GM19025 (cell line): ENCODE measurements around the gene ORC6.
"Not testable (repeated sequence)": the region's sequence is repeated elsewhere in the genome, so short reads cannot be mapped to it uniquely, and the experiment has no call there.

Experiments
- ATAC-seq: cut with Tn5 transposase; IDR thresholded peaks from one replicate; pipeline ENCODE4 v1.9.1; 2021; ENCODE audit warnings: mild to moderate bottlenecking, low read depth, moderate library complexity; ENCODE audit not compliant: unreplicated experiment

ORC6 gene, protein sequence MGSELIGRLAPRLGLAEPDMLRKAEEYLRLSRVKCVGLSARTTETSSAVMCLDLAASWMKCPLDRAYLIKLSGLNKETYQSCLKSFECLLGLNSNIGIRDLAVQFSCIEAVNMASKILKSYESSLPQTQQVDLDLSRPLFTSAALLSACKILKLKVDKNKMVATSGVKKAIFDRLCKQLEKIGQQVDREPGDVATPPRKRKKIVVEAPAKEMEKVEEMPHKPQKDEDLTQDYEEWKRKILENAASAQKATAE

DNA sequence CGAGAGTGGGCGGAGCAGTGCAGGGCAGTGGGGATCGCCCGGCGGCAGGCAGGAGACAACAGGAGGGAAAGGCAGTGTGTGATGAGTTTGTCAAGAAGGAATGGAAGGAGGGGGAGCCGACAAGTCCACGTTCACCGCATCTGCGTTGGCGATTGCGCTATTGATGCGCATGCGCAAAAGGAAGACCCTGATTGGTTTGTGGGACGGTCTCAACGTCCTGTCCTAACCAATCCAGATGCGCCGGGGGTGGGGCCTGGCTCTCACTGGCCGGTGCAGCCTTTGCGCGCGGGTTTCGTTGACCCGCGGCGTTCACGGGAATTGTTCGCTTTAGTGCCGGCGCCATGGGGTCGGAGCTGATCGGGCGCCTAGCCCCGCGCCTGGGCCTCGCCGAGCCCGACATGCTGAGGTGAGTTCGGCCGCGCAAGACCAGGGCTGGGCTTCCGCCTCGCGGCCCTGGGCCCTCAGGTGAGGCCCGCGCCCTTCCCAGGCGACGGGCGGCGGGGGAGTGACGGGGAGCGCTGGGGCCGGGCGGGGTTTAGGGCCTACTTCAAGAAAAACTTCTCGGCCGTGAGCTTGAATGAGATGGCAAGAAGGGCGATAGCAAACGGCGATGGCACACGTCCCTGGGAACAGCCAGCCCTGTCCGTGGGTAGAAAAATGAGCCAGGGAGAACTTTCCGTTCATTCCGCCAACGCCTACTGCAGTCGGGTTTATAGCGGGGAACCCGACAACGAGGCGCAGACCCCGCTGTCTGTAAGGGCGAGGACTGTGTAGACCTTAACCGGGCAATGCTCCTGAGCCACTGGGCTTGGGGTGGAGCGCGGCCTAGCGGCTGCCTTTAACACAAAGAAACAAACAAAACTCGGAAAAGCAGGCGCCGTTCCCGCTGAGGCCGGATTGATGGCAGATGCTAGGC lies at the start of gene ORC6:
ORC6 (plus strand) TSS at position 295 of the 916 bp plus-strand sequence; CDS start at position 342, 47 bp downstream.
- peak; percentile 74 for ATAC-seq

DNA sequence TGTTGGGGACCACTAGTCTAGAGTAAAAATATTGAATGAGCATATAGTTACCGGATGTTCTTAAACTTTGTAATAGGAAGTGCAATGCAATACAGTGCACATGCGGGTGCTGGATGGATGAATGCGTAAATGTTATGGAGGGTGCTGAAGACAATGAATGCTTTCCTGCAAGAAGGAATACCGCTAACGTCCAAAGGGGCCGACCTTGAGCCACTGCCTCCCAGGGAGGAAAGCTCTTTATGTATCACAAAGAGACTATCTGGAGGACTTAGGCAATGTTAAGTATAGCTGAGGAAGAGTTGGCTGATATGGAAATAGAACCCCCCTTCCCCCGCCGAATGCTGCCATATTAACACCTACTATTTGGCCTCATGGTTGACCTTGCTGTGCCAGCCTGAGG lies 40.8 kb upstream of the ORC6 start:
- no peak for ATAC-seq

DNA sequence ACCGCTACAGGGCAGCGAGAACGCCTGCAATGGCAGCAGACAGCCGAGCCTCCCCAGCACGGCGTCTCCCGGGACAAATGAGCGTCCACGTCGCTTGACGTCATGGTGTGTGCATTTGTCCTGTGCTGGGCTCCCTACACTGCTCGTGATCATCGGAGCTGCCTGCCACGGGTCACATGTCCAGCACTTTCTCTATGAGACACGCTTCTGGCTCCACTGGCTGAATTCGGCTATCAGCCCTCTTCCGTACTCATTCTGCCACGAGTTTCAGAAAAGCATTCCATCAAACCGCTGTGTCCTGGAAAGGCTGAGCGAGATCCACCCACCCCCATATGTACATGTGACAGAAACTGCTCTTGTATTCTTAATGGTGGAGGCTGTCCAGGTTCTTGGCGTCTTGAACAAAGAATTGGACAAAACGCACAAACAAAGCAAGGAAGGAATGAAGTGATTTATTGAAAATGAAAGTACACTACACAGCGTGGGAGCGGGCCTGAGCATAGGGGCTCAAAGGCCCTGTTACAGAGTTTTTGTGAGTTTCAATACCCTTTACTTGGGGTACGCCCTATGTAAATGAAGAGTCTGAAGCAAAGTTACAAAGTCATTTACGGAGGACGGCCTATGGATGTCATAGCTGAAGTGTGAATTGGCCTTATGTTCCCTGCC lies 39.7 kb upstream of the ORC6 start:
- no peak for ATAC-seq

DNA sequence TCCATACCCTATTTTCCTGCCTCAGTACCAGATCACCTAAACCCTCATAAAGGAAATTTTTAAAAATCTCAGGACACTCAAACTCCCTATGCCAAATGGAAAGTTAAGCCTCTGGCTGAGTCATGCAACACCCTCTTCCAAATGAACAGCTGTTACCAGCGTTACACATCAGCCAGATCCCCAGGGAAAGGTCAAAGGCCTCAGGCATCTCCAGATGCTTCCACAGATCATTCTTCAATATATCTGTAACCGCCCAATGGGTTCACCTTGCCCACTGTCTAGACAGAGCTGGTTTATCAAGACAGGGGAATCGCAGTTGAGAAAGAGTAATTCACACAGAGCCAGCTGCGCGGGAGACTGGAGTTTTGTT lies 39.2 kb upstream of the ORC6 start:
- no peak for ATAC-seq

DNA sequence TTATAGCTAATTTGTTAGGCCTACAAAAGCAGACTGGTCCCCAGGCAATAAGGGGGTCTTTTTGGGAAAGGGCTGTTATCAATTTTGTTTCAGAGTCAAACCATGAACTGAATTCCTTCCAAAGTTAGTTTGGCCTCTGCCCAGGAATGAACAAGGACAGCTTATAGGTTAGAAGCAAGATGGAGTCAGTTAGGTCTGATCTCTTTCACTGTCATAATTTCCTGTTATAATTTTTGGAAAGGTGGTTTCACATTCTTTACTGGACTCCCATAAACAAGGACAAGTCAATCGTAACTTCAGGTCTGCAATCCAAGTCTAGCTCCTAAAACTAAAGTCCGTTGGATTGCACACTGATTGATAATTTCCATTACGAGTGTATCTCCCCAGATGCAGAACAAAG lies 38.2 kb upstream of the ORC6 start:
- ATAC-seq, result no peak

DNA sequence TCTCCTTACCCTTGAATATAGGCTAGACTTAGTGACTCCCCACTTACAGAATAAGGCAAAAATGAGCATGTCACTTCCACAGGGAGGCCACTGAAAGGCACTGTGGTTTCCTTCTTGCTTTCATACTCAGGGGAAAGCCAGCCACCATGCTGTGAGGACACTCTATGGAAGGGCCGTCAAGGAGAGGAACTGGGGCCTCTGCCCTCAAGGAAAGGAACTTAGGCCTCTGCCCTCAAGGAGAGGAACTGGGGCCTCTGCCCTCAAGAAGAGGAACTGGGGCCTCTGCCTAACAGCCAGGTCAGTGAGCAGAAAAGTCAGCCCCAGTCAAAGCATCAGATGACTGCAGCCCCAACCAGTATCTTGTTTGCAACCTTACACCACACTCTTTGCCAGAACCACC lies 30.5 kb upstream of the ORC6 start:
- ATAC-seq, result peak; percentile 89

DNA sequence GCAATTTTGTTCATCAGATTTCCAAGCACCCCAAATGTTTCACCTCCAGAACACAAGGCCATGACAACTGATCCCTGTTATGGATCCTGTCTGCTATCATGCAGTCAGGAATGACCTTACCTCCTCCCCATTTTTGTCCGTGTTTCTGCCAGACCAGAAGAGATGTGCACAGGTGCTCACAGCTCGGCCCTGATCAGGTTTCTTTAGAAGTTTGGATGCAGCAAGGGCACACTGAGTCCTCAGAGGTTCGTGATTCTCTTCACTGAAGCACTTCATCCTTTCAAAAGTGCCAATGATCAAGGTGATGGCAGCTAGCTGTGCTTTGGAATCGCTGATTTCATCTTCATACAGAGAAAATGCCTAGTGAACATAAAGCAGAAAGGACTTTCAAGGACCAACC lies 27.3 kb upstream of the ORC6 start:
- no peak for ATAC-seq

DNA sequence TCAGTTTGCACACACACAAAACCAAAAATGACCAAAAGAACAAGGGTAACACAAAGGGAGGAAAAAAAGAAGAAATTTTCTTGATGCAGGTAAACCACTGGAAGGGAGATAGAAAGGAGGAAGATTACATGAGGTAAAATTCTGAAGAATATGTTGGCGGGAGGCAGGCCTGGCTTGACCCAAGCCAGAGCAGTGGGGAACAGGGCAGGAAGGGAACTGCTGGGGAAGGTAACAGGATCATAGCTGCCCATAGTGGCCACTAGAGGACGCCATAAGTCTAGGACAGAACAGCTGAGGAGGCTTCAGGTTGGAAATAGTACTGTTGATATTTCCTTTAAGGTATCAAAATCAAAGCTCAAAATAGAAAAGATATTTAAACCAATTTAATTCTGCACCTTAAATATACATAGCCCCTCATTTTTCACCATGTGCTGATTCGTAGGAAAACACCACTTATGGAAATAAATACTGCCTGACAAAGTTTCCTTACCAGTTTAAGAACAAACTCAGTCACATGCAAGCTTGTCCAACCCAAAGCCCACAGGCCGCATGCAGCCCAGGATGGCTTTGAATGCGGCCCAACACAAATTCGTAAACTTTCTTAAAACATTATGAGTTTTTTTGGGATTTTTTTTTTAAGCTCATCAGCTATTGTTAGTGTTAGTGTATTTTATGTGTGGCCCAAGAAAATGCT lies 16.0 kb upstream of the ORC6 start:
- peak; percentile 53 for ATAC-seq

DNA sequence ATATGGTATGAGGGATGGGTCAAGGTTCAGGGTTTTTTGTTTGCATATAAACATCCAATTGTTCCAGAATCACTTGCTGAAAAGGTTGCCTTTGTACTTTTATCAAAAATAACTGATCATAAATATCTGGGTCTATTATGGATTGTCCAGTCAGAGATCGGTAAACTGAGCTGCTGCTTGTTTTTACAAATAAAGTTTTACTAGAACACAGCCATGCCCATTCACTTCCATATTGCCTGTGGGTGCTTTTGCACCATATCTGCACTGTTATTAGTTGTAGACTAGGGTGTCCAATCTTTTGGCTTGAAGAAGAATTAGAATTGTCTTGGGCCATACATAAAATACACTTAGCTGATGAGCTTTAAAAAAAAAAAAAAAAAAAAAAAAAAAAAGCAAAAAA lies 11.5 kb upstream of the ORC6 start:
- ATAC-seq, result not testable (repeated sequence)

DNA sequence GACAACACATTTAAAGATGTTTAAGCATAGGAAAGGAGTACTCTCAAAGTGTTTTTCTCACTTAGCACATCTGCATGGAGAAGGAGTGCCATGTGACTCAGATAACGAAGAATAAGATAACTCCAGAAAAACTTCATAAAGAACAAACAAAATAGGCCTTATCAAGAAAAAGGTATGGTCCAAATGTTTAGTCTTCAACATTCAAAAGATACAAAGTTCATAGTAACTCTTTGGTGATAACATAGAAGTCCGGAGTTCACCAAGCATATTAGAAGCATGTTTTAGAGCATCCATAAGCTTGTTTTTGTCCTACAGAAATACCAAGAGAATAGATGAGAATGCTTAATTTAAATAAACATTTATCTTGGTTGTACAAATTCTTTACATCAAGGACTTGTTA lies 7.6 kb upstream of the ORC6 start:
- not testable (repeated sequence) for ATAC-seq

DNA sequence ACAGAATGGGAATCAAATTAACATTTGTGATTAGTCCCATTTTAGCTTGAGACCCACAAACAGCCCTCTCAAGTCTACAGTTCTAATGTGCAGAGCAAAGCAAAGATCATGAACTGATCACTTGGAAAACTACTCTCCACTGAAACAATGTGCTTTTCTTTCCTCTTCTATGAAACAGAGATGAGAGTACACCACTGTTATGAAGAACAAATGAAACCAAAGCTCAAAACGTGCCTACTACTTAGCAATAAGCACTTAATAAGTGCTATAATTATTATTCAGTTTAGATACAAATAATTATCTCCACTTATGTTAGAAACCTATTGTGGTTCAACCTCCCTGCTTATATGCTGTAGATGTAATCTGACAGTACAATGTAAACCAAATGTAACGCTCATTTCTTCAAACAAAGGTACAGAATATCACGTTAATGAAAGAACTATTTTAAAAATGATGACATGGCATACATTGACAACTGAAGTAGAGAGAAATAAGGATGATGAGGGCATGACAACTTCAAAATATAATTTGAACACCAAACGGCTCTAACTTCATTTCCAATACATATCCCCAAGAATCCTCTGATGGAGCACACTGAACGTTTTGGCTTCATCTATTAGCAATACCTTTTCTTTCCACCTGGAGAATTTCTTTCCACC lies 2.5 kb upstream of the ORC6 start:
- ATAC-seq, result no peak

DNA sequence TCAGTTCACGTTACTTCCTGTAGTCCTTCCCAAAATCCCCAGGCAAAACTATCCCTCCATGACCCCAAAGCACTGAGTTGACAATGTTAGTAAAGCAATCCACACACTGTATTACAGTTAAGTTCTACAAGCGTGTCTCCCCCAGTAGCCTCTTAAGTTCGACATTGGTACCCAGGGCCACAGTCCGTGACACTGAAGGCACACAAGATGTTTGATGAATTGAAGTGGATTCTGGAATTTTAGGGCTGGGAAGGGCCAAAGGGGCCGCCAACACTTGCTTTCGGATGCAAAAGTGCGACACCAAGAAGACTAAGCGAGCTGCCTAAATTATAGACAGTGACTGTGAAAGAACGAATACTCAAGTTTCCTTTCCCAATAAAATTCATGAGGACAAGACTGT lies 2.0 kb upstream of the ORC6 start:
- no peak for ATAC-seq

DNA sequence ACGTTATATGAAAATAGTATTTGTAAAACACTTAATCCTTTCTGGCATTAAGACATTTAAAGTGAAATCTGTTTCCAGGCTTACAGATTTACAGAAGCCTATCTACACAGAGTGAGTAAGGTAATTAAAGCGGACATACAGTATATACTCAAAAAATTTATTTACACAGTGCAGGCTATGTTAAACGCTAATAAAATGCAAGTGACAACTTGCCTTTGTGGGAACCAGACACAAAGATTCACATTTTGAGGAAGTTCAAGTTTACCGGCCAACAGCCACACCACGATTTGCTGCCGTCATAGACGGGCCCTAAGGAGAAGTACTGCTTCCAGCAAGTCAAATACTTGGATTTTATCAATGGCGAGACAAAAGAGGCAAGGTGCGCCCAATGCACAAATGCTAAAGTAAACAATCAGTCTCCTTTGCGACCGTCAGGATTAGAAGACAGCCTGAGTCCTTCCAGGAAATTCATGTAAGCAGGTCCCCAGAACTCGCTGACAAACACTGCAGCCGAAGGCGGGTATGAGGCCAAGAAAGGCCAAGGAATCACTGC lies 1.3 kb upstream of the ORC6 start:
- ATAC-seq, result no peak

DNA sequence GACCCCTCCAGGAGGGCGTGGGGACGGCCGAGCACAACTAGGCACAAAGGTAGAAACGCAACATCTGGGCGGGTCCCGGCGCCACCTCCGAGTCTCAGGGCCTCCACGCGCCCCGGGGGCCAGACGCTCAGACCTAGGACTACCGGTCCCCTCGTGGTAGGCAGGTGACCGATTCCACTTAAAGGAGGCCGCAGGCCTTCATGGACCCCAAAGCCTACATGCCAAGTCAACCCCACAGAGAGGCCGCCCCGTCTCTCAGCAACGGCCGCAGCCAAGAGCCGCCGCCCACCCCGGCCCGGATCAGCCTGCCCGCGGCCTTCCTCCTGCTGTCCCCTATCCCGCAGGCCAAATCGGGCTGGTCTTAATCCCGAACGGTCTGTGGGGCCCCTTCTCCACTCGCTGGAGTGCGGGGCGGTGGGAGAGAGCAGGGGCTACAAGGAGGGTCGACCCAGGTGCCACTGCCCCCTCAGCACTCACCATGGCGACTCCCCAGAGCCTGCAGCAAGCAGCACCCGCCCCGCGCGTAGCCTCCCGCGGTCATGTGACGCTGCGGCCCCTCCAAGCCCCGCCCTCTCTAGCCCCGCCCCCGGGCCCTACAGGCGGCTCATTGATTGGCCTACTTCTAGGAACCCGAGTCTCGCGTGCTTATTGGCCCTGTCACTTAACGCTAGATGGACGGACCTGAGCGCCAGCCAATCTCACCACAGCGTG lies 650 bp upstream of the ORC6 start, which contains the start of gene VPS35:
VPS35 (minus strand) TSS at position 525 of the 711 bp plus-strand sequence; CDS start at position 480, 45 bp downstream.
- ATAC-seq, result peak; percentile 80

DNA sequence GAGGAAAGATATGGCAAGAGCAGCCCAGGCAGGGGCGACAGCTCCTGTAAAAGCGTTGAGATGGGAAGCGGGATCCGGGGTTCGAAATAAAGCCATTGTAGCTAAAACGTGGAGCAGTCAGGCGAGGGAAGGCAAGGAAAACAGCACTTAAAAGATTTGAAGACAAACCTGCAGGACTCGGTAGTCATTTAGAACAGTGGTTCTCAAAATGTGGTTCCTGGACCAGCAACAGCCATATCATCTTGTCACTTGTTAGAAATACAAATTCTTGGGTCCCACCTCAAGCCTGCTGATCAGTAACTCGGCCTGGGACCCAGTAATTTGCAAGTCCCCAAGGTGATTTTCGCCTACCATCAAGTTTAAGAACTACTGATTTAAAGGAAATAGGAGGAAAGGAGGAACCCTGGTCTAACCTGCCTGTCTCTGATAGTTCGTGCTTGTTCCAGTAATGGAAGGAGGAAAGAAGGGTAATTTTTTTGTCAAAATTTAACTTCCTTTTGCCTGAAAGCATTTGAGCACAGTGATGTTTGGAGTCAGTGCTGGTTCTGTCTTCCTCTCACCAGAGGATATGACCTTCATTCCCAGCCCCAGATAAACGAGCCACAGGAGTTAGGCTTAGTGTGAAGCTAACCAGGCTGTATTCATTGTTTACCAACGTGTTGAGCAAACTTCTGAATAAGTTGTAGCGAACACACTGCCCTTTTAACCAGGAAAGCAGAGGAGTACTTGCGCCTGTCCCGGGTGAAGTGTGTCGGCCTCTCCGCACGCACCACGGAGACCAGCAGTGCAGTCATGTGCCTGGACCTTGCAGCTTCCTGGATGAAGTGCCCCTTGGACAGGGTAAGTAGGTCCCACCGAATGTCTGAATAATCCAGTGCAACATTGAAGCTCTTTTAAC lies 1.1 kb downstream of the ORC6 start:
- ATAC-seq, result no peak

DNA sequence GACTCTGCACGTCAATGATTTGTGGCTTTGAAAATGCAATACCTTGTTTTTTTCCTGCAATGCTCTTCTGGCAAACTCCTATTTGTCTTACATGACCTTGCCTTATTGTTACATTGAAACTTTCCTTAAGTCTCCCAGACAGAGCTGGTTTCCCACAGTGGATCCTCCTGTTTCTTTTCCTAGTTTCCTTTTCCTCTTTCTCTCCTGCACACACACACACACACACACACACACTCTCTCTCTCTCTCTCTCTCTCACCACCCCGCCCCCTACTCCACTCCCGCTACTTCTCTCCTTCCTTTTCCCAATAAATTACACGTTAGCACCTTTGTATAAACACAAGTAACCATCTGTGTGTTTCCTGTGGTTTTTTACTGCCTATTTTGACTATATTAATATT lies 2.3 kb downstream of the ORC6 start:
- no peak for ATAC-seq

DNA sequence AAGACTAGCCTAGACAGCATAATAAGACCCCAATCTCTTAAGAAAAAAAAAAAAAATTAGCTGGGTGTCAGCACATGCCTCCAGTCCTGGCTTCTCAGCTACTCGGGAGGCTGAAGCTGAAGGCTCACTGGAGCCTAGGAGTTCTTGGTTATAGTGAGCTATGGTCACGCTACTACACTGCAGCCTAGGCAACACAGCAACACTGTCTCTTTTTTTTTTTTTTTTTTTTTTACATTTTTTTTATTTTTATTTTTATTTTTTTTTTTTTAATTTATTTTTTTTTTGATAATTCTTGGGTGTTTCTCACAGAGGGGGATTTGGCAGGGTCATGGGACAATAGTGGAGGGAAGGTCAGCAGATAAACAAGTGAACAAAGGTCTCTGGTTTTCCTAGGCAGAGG lies 4.1 kb downstream of the ORC6 start:
- ATAC-seq, result no peak

DNA sequence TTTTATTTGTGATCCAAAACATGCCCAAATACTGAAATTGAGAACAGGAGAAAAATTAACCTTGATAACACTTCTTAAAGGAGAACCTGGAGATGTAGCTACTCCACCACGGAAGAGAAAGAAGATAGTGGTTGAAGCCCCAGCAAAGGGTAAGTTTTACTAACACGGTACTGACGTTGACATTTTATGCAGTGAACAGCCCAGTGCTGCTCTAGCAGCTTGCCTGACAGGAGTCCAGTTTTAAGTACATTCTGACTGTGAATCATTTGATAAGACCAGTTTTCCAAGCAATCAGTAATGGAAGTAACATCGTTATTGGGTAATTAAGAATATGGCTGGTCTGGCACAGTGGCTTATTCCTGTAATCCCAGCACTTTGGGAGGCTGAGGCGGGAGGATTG lies 6.5 kb downstream of the ORC6 start:
- no peak for ATAC-seq
